K562 (cell line): ENCODE results near the gene NFIL3. TPM values are rescaled to one million over a fixed set of nuclear protein-coding genes. Genes with fewer than 3 reads are reported as not detected.
A peak's percentile ranks its signal among the peaks of the same experiment; 100 is the strongest.

Experiments used
- C11orf30 ChIP-seq: fragments of 450-650 bp; IDR thresholded peaks from 2 replicates; pipeline ENCODE4 v1.6.1; 2016; ENCODE audit warnings: low read depth, mild to moderate bottlenecking
- CCNT2 ChIP-seq: IDR thresholded peaks from 2 replicates; pipeline ENCODE4 v1.6.1; 2011; ENCODE audit warnings: borderline replicate concordance, low read depth, mild to moderate bottlenecking, moderate library complexity, mixed read lengths, low read length; ENCODE audit not compliant: insufficient read length; ENCODE audit errors: extremely low read depth
- CREB1 ChIP-seq, 2 experiments: sonication (generic) in 1 of 2; formaldehyde crosslinking in 1 of 2; IDR thresholded peaks; 2 replicates each; pipeline versions ENCODE4 v1.6.1 to v1.8.0; 2012 to 2022; ENCODE audit warnings: inconsistent platforms in 1 of 2, mild to moderate bottlenecking in 1 of 2, missing genetic modification reagents in 1 of 2, moderate library complexity in 1 of 2
- EP400 ChIP-seq: fragments of 450-650 bp; IDR thresholded peaks from 2 replicates; pipeline ENCODE4 v1.6.1; 2017; ENCODE audit warnings: antibody characterized with exemption, mild to moderate bottlenecking, moderate library complexity
- FOXJ2 ChIP-seq: fragments of 200-800 bp; sonication (Bioruptor generic); IDR thresholded peaks from 2 replicates; pipeline ENCODE4 v1.6.1; 2016; ENCODE audit warnings: missing genetic modification characterization, missing compliant biosample characterization
- FOXJ3 ChIP-seq: sonication (generic); formaldehyde crosslinking; IDR thresholded peaks from 2 replicates; pipeline ENCODE4 v1.4.0; 2020; ENCODE audit warnings: mild to moderate bottlenecking, missing genetic modification reagents
- IFI16 ChIP-seq: fragments of 250-450 bp; sonication (Bioruptor Pico); IDR thresholded peaks from 2 replicates; pipeline ENCODE4 v2.1.2; 2022; ENCODE audit warnings: mild to moderate bottlenecking, inconsistent platforms
- L3MBTL2 ChIP-seq: fragments of 450-650 bp; IDR thresholded peaks from 2 replicates; pipeline ENCODE4 v1.6.1; 2016; ENCODE audit warnings: mild to moderate bottlenecking, moderate library complexity
- MAZ ChIP-seq, 2 experiments: fragments of 450-650 bp in 1 of 2; sonication (generic) in 1 of 2; formaldehyde crosslinking; IDR thresholded peaks in 1 of 2; conservative IDR thresholded peaks in 1 of 2; 2 replicates each; pipeline versions ENCODE4 v1.4.0 to v1.5.0; 2020; ENCODE audit warnings: mild to moderate bottlenecking in 1 of 2, missing genetic modification reagents in 1 of 2
- MEIS2 ChIP-seq: fragments of 450-650 bp; IDR thresholded peaks from 2 replicates; pipeline ENCODE4 v1.6.1; 2014; ENCODE audit warnings: mild to moderate bottlenecking; ENCODE audit not compliant: partially characterized antibody
- NFRKB ChIP-seq: fragments of 450-650 bp; IDR thresholded peaks from 2 replicates; pipeline ENCODE4 v1.6.1; 2016; ENCODE audit warnings: low read depth
- NR3C1 ChIP-seq: sonication (generic); formaldehyde crosslinking; IDR thresholded peaks from 2 replicates; pipeline ENCODE4 v1.8.1; 2022; ENCODE audit warnings: missing genetic modification reagents
- PCBP2 ChIP-seq: fragments of 200-400 bp; formaldehyde crosslinking; IDR thresholded peaks from 2 replicates; pipeline ENCODE4 v1.6.1; 2018; ENCODE audit warnings: low read length, low read depth, mild to moderate bottlenecking, moderate library complexity; ENCODE audit not compliant: poor library complexity, severe bottlenecking
- PTRF ChIP-seq: fragments of 450-650 bp; IDR thresholded peaks from 2 replicates; pipeline ENCODE4 v1.6.1; 2016; ENCODE audit warnings: mild to moderate bottlenecking, missing genetic modification characterization, missing compliant biosample characterization
- YY1 ChIP-seq, 3 experiments: IDR thresholded peaks; 2 replicates each; pipeline ENCODE4 v1.6.1; 2011; ENCODE audit warnings: low read length in 2 of 3, mild to moderate bottlenecking in 2 of 3, moderate library complexity in 2 of 3, borderline replicate concordance in 1 of 3, control low read depth in 1 of 3, low read depth in 1 of 3; ENCODE audit not compliant: insufficient read depth in 3 of 3, insufficient replicate concordance in 2 of 3, control insufficient read depth in 1 of 3, insufficient read length in 1 of 3; ENCODE audit errors: extremely low read depth in 1 of 3
- ZBTB8A ChIP-seq: fragments of 450-650 bp; IDR thresholded peaks from 2 replicates; pipeline ENCODE4 v1.6.1; 2018; ENCODE audit warnings: mild to moderate bottlenecking, moderate library complexity; ENCODE audit not compliant: partially characterized antibody
- ZNF445 ChIP-seq: fragments of 250-450 bp; sonication (Bioruptor Pico); IDR thresholded peaks from 2 replicates; pipeline ENCODE4 v1.4.0; 2020; ENCODE audit warnings: low read depth, mild to moderate bottlenecking, moderate library complexity
- polyA plus RNA-seq, 8 experiments: library from polyadenylated mRNA; depleted of rRNA in 4 of 8; stranded (reverse) in 5 of 8; unstranded in 3 of 8; fragments of >200 nt; fragmentation: Nextera tagmentation in 2 of 8; fragmentation: Illumina TruSeq in 1 of 8; extraction: Ambion mirVana in 2 of 8; extraction: Trizol in 1 of 8; gene quantifications; 2 replicates each; pipeline versions ENCODE4 v1.2.1 to v1.2.3, GENCODE V29; 2011 to 2014; ENCODE audit warnings: inconsistent platforms in 1 of 8, missing spikeins in 1 of 8
- total RNA-seq, 7 experiments: library from RNA; depleted of rRNA in 6 of 7; stranded (reverse); fragments of >200 nt in 6 of 7; fragmentation: Illumina TruSeq in 2 of 7; extraction: Trizol in 2 of 7; gene quantifications; 2 replicates each; pipeline versions ENCODE4 v1.2.1 to v1.2.3, GENCODE V29; 2011 to 2021; ENCODE audit warnings: low replicate concordance in 1 of 7
- TF ChIP-seq, protein P1 (sequence below): fragments of 450-650 bp; IDR thresholded peaks from 2 replicates; pipeline ENCODE4 v1.6.1; 2016; ENCODE audit warnings: mild to moderate bottlenecking
- TF ChIP-seq, protein P2 (sequence below): sonication (generic); formaldehyde crosslinking; IDR thresholded peaks from 2 replicates; pipeline ENCODE4 v1.8.0; 2022; ENCODE audit warnings: mild to moderate bottlenecking, missing genetic modification reagents
- TF ChIP-seq, protein P3 (sequence below), 2 experiments: fragments of 450-650 bp; IDR thresholded peaks; 2 replicates each; pipeline ENCODE4 v1.6.1; 2016

Gene NFIL3
- total and polyA plus RNA-seq, 9 of the 15 experiments (the other 6 are each of a cell fraction or from before 2014, with no cell fraction given): 3.2 to 16.1 (median 9.3) TPM

DNA sequence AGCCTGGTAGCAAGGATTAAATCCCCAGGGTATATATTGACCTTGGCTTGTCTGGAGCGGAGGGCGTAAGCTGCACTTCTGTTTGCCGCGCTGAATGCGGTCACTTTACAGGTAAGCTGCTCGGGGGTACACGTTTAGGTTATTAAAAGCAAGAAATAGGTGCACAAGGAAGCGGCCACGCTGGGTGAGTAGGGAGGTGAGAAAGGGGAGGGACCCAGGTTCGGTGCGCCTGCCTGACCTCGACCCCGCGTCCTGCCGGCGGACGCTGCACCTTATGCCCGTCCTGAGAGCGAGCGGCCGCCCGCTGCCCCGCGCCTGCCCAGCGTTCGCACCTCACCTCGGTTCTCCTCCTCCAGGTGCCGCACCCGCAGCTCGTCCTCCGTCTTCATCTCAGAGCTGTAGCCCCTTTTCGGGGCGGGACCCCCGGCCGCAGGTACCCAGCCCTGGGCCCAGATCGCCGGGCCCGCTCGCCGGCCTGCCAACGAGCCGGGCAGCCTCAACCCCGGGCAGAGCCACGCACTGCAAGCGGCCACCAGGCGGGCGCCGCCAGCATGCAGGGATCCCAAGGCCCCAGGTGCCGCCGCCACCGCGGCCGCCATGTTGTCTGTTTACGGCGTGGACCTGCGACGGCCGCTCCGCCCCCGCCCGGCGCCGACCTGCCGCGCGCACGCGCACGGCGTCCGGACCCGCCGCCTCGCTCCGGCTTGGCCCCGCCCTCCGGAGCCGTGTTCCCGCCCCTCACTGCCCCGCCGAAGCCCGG lies 62.2 kb downstream of the NFIL3 start, which contains the start of gene AUH (continued):
- peak; percentile 81 to 97 (median 96) for TF ChIP-seq YY1 (IDR thresholded peaks at IDR 0.05; ENCODE audit: borderline replicate concordance in 1 of 3, control insufficient read depth in 1 of 3, extremely low read depth in 1 of 3, insufficient read depth in 3 of 3, insufficient read length in 1 of 3, insufficient replicate concordance in 2 of 3, low read depth in 1 of 3, low read length in 2 of 3)
- TF ChIP-seq, protein P1, sequence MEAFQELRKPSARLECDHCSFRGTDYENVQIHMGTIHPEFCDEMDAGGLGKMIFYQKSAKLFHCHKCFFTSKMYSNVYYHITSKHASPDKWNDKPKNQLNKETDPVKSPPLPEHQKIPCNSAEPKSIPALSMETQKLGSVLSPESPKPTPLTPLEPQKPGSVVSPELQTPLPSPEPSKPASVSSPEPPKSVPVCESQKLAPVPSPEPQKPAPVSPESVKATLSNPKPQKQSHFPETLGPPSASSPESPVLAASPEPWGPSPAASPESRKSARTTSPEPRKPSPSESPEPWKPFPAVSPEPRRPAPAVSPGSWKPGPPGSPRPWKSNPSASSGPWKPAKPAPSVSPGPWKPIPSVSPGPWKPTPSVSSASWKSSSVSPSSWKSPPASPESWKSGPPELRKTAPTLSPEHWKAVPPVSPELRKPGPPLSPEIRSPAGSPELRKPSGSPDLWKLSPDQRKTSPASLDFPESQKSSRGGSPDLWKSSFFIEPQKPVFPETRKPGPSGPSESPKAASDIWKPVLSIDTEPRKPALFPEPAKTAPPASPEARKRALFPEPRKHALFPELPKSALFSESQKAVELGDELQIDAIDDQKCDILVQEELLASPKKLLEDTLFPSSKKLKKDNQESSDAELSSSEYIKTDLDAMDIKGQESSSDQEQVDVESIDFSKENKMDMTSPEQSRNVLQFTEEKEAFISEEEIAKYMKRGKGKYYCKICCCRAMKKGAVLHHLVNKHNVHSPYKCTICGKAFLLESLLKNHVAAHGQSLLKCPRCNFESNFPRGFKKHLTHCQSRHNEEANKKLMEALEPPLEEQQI: no peak
- TF ChIP-seq L3MBTL2: peak; percentile 38; the same call in 1 of the 2 replicates
- no peak for TF ChIP-seq PCBP2
- TF ChIP-seq, protein P2, sequence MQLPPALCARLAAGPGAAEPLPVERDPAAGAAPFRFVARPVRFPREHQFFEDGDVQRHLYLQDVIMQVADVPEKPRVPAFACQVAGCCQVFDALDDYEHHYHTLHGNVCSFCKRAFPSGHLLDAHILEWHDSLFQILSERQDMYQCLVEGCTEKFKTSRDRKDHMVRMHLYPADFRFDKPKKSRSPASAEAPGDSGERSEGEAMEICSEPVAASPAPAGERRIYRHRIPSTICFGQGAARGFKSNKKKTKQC (CRISPR knock-in tag): peak; percentile 65; the same call in 1 of the 2 replicates
- no peak for TF ChIP-seq FOXJ3 (CRISPR knock-in tag)
- peak; percentile 83 for TF ChIP-seq MEIS2
- peak; percentile 55; the same call in 1 of the 2 replicates for TF ChIP-seq EP400
- peak; percentile 17 to 87 for TF ChIP-seq MAZ (CRISPR knock-in tag; conservative IDR thresholded peaks at IDR 0.05 in 1 of 2, IDR thresholded peaks at IDR 0.05 in 1 of 2)
- TF ChIP-seq ZBTB8A: no peak
- no peak for TF ChIP-seq PTRF (tag)
- TF ChIP-seq ZNF445 (CRISPR knock-in tag): no peak
- TF ChIP-seq CREB1 (IDR thresholded peaks at IDR 0.05): peak; percentile 86
- peak; percentile 79 for TF ChIP-seq CREB1 (CRISPR knock-in tag; IDR thresholded peaks at IDR 0.05)
- peak; percentile 55; the same call in 1 of the 2 replicates for TF ChIP-seq C11orf30
- peak; percentile 55; the same call in 1 of the 2 replicates for TF ChIP-seq FOXJ2
- peak; percentile 75 for TF ChIP-seq CCNT2
- peak; percentile 30; the same call in 1 of the 2 replicates for TF ChIP-seq NFRKB
- TF ChIP-seq, protein P3, sequence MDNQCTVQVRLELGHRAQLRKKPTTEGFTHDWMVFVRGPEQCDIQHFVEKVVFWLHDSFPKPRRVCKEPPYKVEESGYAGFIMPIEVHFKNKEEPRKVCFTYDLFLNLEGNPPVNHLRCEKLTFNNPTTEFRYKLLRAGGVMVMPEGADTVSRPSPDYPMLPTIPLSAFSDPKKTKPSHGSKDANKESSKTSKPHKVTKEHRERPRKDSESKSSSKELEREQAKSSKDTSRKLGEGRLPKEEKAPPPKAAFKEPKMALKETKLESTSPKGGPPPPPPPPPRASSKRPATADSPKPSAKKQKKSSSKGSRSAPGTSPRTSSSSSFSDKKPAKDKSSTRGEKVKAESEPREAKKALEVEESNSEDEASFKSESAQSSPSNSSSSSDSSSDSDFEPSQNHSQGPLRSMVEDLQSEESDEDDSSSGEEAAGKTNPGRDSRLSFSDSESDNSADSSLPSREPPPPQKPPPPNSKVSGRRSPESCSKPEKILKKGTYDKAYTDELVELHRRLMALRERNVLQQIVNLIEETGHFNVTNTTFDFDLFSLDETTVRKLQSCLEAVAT (IDR thresholded peaks at IDR 0.05): 0 out of 4 replicates have a peak, but pooled peaks of 1 of the 2 experiments have one; percentile 25
- no peak for TF ChIP-seq IFI16
- TF ChIP-seq NR3C1 (CRISPR knock-in tag): 0 out of 2 replicates have a peak, but pooled peaks have one; percentile 58
